ENCODE results near the gene PDIK1L.

PDIK1L gene

GRCh38 chr1:26154750-26155149, 43.1 kb downstream of the PDIK1L start:
- TF ChIP-seq, protein P1, sequence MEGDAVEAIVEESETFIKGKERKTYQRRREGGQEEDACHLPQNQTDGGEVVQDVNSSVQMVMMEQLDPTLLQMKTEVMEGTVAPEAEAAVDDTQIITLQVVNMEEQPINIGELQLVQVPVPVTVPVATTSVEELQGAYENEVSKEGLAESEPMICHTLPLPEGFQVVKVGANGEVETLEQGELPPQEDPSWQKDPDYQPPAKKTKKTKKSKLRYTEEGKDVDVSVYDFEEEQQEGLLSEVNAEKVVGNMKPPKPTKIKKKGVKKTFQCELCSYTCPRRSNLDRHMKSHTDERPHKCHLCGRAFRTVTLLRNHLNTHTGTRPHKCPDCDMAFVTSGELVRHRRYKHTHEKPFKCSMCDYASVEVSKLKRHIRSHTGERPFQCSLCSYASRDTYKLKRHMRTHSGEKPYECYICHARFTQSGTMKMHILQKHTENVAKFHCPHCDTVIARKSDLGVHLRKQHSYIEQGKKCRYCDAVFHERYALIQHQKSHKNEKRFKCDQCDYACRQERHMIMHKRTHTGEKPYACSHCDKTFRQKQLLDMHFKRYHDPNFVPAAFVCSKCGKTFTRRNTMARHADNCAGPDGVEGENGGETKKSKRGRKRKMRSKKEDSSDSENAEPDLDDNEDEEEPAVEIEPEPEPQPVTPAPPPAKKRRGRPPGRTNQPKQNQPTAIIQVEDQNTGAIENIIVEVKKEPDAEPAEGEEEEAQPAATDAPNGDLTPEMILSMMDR (conservative IDR thresholded peaks at IDR 0.05; ENCODE audit: low read depth, low read length) = no peak
- no peak overlapping the region for H3K4me3 ChIP-seq (ENCODE audit: low read length)
- DNase-seq (ENCODE audit: low read depth) = no peak

GRCh38 chr1:26155370-26156284, 44.0 kb downstream of the PDIK1L start:
- no peak overlapping the region for H3K4me3 ChIP-seq (ENCODE audit: low read length)
- TF ChIP-seq, protein P1 (conservative IDR thresholded peaks at IDR 0.05; ENCODE audit: low read depth, low read length) = no peak
- DNase-seq (ENCODE audit: low read depth) = no peak

GRCh38 chr1:26156285-26157038, 44.8 kb downstream of the PDIK1L start:
- no peak overlapping the region for H3K4me3 ChIP-seq (ENCODE audit: low read length)
- DNase-seq (ENCODE audit: low read depth) = no peak
- TF ChIP-seq, protein P1 (conservative IDR thresholded peaks at IDR 0.05; ENCODE audit: low read depth, low read length) = no peak

GRCh38 chr1:26158271-26158907, 46.8 kb downstream of the PDIK1L start:
- no peak for DNase-seq (ENCODE audit: low read depth)
- H3K4me3 ChIP-seq (ENCODE audit: low read length) = no peak overlapping the region
- TF ChIP-seq, protein P1 (conservative IDR thresholded peaks at IDR 0.05; ENCODE audit: low read depth, low read length) = no peak

DNA sequence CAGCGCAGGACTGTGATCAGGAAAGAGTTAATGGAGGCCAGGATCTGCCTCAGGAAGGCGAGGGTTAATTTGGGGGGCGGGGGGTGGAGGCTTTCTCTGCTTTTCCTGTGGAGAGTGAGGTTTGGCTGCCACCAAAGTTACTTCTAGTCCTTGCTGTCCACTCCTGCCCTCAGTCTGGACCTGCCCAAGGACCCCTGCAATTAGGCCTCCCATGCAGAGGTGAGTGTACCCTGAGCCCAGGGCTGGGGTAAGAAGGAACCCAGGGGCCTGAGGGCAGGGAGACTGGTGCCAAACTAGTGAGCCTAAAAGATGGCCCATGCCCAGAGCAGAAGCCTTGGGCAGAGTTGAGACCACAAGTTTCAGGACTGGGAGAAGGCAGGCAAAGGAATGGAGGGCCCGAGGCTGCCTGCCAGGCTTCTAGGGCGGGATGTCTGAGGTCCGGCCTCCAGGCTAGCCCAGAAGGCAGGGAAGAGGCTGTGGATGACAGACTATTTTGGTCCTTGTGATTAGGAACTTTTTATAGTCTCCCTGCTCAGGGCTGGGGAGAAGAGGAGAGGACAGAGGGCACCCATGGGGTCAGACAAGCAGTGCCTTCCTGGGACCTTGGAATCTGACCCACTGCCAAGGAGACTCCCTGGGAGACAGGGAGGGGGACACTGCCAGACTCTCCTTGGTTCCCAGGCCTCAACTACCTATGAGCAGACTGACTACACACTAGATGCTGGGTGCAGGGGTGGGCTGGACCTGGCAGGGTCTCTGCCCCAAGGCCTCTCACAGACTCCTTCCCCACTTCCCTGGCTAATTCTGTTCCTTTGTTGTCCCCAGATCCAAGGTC, 47.5 kb downstream of the PDIK1L start, which contains the start of gene FAM110D:
Gene FAM110D (plus strand): TSS at position 172 of the 835 bp plus-strand sequence. CDS start 2,213 bp downstream, outside the sequence.
- TF ChIP-seq, protein P1 (conservative IDR thresholded peaks at IDR 0.05; ENCODE audit: low read depth, low read length) = no peak
- no peak within 1 kb of the TSS for H3K4me3 ChIP-seq (ENCODE audit: low read length)
- DNase-seq (ENCODE audit: low read depth) = no peak

DNA sequence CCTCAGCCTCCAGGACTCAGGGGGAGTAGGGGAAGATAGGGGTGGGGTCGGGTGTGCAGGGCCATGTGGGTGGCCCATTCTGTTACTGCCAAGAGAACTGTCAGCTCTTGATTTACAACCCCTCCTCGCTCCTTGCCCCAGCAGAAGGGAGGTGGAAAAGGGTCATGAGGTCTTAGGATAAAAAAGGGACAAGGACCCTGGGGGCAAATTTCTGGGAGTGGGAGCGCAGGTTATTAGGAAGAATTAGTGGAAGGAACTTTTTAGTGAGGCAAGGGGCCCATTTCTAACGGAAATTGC, 48.1 kb downstream of the PDIK1L start:
- no peak for DNase-seq (ENCODE audit: low read depth)
- TF ChIP-seq, protein P1 (conservative IDR thresholded peaks at IDR 0.05; ENCODE audit: low read depth, low read length) = no peak
- H3K4me3 ChIP-seq (ENCODE audit: low read length) = no peak overlapping the region

Data from retinal pigment epithelial cell (primary cell).